MM.1S (cell line): ENCODE results near the gene GSTM5.

Source experiments
- EZH2phosphoT487 ChIP-seq: fragments of 300-600 bp; sonication (generic); IDR thresholded peaks from 2 replicates; pipeline ENCODE4 v1.6.1; 2018; ENCODE audit warnings: antibody characterized with exemption, low read length
- TF ChIP-seq, protein P1 (sequence below): fragments of 300-600 bp; sonication (generic); IDR thresholded peaks from 2 replicates; pipeline ENCODE4 v1.5.1; 2016; ENCODE audit warnings: antibody characterized with exemption, low read length, mixed read lengths

- TF ChIP-seq, protein P1, sequence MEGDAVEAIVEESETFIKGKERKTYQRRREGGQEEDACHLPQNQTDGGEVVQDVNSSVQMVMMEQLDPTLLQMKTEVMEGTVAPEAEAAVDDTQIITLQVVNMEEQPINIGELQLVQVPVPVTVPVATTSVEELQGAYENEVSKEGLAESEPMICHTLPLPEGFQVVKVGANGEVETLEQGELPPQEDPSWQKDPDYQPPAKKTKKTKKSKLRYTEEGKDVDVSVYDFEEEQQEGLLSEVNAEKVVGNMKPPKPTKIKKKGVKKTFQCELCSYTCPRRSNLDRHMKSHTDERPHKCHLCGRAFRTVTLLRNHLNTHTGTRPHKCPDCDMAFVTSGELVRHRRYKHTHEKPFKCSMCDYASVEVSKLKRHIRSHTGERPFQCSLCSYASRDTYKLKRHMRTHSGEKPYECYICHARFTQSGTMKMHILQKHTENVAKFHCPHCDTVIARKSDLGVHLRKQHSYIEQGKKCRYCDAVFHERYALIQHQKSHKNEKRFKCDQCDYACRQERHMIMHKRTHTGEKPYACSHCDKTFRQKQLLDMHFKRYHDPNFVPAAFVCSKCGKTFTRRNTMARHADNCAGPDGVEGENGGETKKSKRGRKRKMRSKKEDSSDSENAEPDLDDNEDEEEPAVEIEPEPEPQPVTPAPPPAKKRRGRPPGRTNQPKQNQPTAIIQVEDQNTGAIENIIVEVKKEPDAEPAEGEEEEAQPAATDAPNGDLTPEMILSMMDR, result no peak
- TF ChIP-seq EZH2phosphoT487, result no peak
Observed at GRCh38 chr1:109761227-109762038, 49.4 kb downstream of the GSTM5 start.
